NCI-H524 (cell line): ENCODE measurements around the gene HACD4.
A peak's percentile ranks its signal among the peaks of the same experiment; 100 is the strongest.

Experiments used
- DNase-seq, 2 experiments: peaks; one replicate each; lab custom pipeline; 2025; lab: John Stamatoyannopoulos, UW

Gene HACD4

GRCh38 chr9:21031091-21031807, at the start of gene HACD4:
TSS of gene HACD4 (minus strand) at chr9:21031640. CDS start at chr9:21031590, 50 bp downstream.
- DNase-seq, result peak in 1 of 2 experiments; percentile 31

- no peak for DNase-seq
Measured at GRCh38 chr9:21080793-21081192, 49.4 kb upstream of the HACD4 start.

- DNase-seq, result no peak
Measured at GRCh38 chr9:21078702-21079101, 47.3 kb upstream of the HACD4 start.

- DNase-seq, result no peak
Measured at GRCh38 chr9:21077781-21078180, 46.3 kb upstream of the HACD4 start, which contains the start of gene IFNB1. TSS of gene IFNB1 (minus strand) at chr9:21077942. CDS start at chr9:21077869, 73 bp downstream.

- DNase-seq, result no peak
Measured at GRCh38 chr9:21075484-21075883, 44.0 kb upstream of the HACD4 start.

GRCh38 chr9:21070906-21071305, 39.5 kb upstream of the HACD4 start:
- no peak for DNase-seq

- no peak for DNase-seq
Measured at GRCh38 chr9:21070171-21070571, 38.7 kb upstream of the HACD4 start.

GRCh38 chr9:21060919-21061561, 29.6 kb upstream of the HACD4 start:
- no peak for DNase-seq

- no peak for DNase-seq
Measured at GRCh38 chr9:21056931-21057330, 25.5 kb upstream of the HACD4 start.

- no peak for DNase-seq
Measured at GRCh38 chr9:21053851-21054250, 22.4 kb upstream of the HACD4 start.

GRCh38 chr9:21047281-21047691, 15.8 kb upstream of the HACD4 start:
- no peak for DNase-seq

- DNase-seq, result no peak
Measured at GRCh38 chr9:21043841-21044240, 12.4 kb upstream of the HACD4 start.

- DNase-seq, result no peak
Measured at GRCh38 chr9:21042466-21042865, 11.0 kb upstream of the HACD4 start.

- no peak for DNase-seq
Measured at GRCh38 chr9:21039302-21039701, 7.9 kb upstream of the HACD4 start.

GRCh38 chr9:21037278-21037677, 5.8 kb upstream of the HACD4 start:
- no peak for DNase-seq

- DNase-seq, result no peak
Measured at GRCh38 chr9:21031808-21032183, 356 bp upstream of the HACD4 start.

- no peak for DNase-seq
Measured at GRCh38 chr9:21030389-21031035, 928 bp downstream of the HACD4 start.

- no peak for DNase-seq
Measured at GRCh38 chr9:21029661-21030060, 1.8 kb downstream of the HACD4 start.

- no peak for DNase-seq
Measured at GRCh38 chr9:21028466-21028865, 3.0 kb downstream of the HACD4 start.

- DNase-seq, result no peak
Measured at GRCh38 chr9:21027295-21027694, 4.1 kb downstream of the HACD4 start.

GRCh38 chr9:21023861-21024260, 7.6 kb downstream of the HACD4 start:
- DNase-seq, result no peak

GRCh38 chr9:21018177-21018576, 13.3 kb downstream of the HACD4 start:
- no peak for DNase-seq
